Endometrial microvascular endothelial cells (primary cell): ENCODE measurements around the gene POLE. TPM values are rescaled to one million over a fixed set of nuclear protein-coding genes. Genes with fewer than 3 reads are reported as not detected.
"Not testable (repeated sequence)": the region's sequence is repeated elsewhere in the genome, so short reads cannot be mapped to it uniquely, and the experiment has no call there.

Experiments used
- in situ Hi-C: cut with HindIII; loops from 2 replicates; pipeline ENCODE4 v1.10.0; 2017; ENCODE audit warnings: low sequenced_read_pairs, low pct_unique_long_range_greater_than_20kb; ENCODE audit errors: inconsistent ontology term
- total RNA-seq: library from RNA; depleted of rRNA; stranded (reverse); fragments of >200 nt; gene quantifications from one replicate; pipeline ENCODE4 v1.2.3, GENCODE V29; 2015; ENCODE audit errors: inconsistent ontology term

POLE gene
- total RNA-seq, 1 donor from 2014 or later = 59.4 TPM

DNA sequence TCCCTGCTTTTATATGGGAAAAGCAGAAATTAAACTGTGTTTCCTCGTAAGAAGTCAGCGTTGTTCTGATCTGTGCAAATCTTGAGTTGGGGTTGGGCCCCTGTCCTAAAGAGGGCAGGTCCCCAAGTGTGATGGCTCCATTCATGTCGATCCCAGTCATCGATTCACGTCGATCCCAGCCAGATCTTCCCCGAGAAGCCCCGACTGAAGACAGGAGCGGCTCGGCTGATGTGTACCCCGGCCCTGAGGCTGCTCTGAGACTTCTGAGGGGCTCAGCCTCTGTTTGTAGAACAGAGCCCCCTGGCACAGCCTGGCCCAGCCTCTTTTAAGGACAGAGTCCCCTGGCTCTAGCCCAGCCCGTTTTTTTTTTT is 32.8 kb upstream of the POLE start:
- in situ Hi-C loops = no loop called here

- in situ Hi-C loops = no loop called here
These were observed 32.2 kb upstream of the POLE start for GRCh38 chr12:132719141-132719953.

GRCh38 chr12:132718644-132719043 is 31.5 kb upstream of the POLE start:
- in situ Hi-C loops = no loop called here

DNA sequence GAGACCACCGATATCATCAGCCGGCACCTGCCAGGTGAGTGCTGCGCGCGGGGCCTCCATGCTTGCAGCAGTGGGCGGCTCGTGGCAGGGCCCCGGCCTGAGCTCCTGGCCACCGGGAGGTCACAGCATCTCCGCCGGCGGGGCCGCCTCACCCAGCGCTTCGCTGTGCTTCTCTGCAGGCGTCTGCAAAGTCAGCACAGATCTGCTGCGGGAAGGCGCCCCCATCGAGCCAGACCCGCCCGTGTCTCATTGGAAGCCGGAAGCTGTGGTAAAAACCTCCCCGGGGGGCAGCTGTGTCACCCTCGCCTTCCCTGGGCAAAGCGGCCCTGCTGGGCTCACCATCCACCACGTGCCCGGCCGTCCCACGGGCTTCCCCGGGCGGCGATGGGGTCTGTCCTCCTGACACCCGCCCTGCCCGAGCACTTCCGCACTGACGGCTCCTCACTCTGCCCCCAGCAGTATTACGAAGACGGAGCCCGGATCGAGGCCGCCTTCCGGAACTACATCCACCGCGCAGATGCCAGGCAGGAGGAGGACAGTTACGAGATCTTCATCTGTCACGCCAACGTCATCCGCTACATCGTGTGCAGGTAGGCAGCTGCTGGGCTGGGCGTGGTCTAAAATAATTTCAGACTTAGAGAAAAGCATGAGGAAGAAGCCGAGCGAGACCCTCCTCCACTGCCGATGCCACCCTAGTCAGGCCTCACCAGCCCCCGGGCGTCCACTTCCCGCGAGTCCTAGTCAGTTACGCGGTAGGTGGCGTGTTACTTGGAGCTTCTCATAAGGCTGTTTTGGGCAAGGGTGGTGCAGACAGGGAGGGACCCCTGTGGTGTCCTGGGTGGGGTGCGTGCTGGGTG is 30.6 kb upstream of the POLE start:
- in situ Hi-C loops = no loop called here

- in situ Hi-C loops = no loop called here
These were observed 29.9 kb upstream of the POLE start for GRCh38 chr12:132717011-132717410.

DNA sequence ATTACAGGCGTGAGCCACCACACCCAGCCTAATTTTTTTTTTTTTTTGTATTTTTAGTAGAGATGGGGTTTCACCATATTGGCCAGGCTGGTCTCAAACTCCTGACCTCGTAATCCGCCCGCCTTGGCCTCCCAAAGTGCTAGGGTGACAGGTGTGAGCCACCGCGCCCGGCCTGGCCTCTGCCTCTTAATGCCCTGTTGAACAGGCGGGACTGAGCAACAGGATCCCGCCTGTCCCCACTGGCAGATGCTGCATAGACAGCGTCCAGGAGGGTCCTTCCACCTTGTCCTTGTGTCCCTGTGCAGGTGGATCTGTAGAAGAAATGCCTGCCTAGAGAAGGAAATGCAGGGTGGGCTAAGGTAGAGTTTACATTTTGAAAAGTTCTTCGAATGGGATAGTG is 29.2 kb upstream of the POLE start:
- in situ Hi-C loops = no loop called here

DNA sequence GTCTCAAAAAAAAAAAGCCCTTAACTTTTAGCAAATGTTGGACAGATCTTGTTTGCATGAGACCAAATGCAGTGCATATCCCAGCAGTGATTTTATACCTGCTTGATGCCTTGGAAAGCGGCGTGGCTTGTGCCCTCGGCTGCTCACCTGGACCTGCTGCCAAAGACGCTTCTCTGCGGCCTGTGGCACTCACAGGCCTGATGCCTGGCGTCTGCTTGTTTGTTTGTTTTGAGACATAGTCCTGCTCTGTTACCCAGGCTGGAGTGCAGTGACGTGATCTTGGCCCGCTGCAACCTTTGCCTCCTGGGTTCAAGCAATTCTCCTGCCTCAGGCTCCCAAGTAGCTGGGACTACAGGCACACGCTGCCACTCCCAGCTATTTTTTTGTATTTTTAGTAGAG is 28.7 kb upstream of the POLE start:
- in situ Hi-C loops = no loop called here

GRCh38 chr12:132713123-132713522 is 26.0 kb upstream of the POLE start:
- in situ Hi-C loops = no loop called here

DNA sequence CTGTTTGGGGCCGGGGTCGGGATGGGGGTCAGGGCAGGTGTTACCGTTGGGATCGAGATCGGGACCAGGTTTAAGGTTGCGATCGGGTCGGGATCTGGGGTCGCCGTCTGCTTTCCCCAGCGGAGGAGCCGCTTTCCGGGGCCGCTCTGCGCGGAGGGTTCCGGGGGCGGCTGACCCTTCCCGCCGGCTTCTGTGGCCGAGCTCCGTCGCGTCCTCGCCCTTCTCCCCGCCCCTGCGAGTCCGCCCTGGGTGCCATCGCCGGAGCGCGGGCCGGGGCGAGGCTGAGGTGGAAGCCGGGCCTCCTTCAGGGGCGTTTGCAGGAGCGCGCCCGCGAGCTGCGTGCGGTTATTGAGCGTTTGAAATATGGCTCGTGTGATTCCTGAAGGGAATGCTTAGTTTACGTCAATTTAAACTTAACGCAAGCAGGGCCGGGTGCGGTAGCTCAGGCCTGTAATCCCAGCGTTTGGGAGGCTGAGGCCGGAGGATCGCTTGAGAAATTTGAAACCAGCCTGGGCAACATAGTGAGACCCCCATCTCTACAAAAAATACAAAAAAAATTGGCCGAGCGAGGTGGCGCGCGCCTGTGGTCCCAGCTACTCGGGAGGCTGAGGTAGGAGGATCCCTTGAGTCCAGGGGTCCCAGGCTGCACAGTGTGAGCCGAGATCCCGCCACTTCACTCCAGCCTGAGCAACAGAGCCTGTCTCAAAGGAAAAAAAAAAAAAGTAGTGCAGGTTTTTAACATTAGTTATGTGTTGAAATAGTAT is 24.1 kb upstream of the POLE start:
- in situ Hi-C loops = no loop called here

DNA sequence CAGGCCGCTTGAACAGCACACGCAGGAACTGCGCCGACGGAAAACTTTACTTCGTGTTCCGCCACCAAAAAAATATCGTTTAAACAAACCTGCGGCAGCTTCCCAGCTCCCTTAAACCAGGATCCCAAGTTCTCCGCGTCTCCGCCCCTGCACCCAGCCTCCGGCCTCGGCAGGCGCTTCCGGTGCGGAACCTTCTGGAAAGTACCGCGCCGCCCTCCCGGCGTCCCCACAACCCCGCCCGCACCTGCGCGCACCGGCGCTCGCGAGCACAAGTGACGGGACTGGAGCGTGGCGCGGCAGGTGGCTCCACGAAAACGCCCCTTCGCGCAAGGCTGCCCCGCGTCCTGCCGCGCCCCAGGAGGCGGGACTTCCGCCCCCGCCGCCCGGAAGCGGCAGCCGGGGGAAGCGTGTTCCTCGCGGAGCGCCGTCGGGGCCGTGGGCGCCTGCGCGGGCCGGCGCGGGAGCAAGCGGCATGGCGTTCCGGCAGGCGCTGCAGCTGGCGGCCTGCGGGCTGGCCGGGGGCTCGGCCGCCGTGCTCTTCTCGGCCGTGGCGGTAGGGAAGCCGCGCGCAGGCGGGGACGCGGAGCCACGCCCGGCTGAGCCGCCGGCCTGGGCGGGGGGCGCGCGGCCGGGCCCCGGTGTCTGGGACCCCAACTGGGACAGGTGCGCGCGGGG is 23.4 kb upstream of the POLE start, which contains the start of gene PGAM5:
Gene PGAM5, plus strand, starts transcription at position 438 of the 675 bp plus-strand sequence. Its CDS starts 35 bp downstream, at position 473.
- in situ Hi-C loops = no loop called here

- in situ Hi-C loops = no loop called here
These were observed 22.9 kb upstream of the POLE start for GRCh38 chr12:132710043-132710404.

DNA sequence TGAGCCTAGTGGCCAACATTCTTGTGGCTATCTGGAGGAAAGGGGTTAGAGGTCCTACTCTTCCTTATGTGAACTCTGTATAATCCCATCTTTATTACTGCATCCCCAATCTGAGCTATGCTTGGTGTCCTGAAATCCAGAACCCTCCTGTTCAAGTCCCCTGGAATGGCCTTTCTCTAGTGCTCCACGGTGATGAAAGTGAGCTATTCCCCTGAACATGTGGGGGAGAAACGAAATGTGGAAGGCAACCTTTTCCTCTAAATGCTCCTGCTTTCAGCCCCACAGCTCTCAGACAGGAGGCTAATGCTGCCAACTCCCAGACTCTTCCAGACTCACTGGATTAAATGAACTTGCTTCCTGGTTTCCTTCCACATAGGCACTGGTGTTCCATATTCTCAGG is 21.0 kb upstream of the POLE start:
- in situ Hi-C loops = no loop called here

DNA sequence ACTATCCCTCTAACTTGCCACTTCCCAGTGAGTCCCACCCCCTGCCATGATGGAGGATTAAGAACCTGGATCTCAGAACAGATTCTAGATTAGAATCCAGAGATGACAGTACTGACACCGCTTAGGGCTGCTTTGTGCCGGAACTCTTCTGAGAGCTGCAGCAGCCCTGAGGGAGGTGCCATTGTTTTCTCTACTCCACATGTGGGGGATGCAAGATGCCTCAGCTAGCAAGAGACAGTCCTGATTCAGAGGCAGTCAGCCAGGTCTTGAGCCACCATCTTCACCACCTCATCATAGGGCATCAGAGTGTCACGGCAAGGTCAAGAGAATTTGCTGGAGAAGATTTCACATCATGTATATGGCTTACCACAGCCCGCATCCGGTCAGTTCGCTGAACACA is 20.1 kb upstream of the POLE start:
- in situ Hi-C loops = no loop called here

GRCh38 chr12:132703641-132704040 is 16.5 kb upstream of the POLE start:
- in situ Hi-C loops = no loop called here

DNA sequence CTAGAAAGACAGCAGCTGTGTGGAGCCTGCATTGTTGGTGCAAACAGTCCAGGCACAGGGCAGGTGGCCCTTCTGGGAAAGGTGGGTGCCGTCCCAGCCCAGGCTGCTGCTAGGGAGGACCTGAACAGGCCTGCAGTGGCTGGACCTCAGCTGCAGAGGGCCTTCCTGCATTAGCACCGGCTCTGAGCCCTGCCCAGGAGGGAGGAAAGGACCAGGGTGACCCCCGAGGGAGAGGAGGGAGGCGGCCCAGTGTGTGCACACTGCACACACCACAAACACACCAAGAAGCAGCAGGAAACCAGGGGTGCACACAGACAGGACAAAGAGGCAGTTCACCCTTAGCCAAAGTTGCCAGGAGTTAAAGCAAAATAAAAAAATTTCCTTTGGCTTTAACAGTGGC is 15.5 kb upstream of the POLE start:
- in situ Hi-C loops = no loop called here

DNA sequence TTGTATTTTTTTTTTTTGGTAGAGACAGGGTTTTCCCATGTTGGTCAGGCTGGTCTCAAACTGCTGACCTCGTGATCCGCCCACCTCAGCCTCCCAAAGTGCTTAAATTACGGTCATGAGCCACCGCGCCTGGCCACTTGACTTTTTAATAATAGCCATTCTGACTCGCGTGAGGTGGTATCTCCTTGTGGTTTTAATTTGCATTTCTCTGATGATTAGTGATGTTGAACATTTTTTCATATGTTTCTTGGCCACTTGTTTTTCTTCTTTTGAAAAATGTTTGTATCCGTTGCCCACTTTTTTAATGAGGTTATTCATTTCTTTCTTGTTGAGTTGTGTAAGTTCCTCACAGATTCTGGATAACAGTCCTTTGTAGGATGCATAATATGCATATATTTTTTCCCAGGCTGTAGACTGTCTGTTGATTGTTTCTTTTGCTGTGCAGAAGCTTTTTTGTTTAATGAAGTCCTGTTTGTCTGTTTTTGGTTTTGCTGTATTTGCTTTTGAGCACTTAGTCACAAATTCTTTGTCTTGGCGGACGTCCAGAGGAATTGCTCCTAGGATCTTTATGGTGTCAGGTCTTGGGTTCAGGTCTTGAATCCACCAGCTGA is 13.2 kb upstream of the POLE start:
- in situ Hi-C loops = no loop called here

- in situ Hi-C loops = no loop called here
These were observed 11.2 kb upstream of the POLE start for GRCh38 chr12:132698341-132698740.

GRCh38 chr12:132695431-132695830 is 8.3 kb upstream of the POLE start:
- in situ Hi-C loops = no loop called here

DNA sequence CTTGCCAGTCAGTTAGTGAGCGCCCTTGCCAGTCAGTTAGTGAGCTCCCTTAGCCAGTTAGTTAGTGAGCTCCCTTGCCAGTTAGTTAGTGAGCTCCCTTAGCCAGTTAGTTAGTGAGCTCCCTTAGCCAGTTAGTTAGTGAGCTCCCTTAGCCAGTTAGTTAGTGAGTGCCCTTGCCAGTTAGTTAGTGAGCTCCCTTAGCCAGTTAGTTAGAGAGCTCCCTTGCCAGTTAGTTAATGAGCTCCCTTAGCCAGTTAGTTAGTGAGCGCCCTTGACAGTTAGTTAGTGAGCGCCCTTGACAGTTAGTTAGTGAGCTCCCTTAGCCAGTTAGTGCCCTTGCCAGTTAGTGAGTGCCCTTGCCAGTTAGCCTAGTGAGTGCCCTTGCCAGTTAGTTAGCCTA is 7.7 kb upstream of the POLE start:
- in situ Hi-C loops = not testable (repeated sequence)
